ENCODE measurements around the gene CAMK1D. TPM values are rescaled to one million over a fixed set of nuclear protein-coding genes. Genes with fewer than 3 reads are reported as not detected.

CAMK1D gene
- total RNA-seq, 3 donors from 2014 or later (not counting 1 experiment from before 2014, with no cell fraction given), result 44.2 to 56.4 (median 49.7) TPM

DNA sequence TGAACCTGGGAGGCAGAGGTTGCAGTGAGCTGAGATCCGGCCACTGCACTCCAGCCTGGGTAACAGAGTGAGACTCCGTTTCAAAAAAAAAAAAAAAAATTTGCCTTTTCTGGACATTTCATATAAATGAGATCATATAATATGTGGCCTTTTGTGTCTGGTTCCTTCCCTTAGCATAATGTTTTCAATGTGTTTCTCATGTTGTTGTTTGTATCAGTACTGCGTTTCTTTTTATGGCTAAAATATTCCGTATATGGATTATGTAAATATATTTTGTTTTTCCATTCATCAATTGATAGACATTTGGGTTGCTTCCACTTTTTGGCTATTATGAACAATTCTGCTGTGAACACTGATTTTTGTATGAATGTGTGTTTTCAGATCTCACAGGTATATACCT, 394.6 kb downstream of the CAMK1D start:
- H3K27ac Mint-ChIP-seq, result no peak overlapping the region
- H3K9me3 Mint-ChIP-seq, result no peaks in the 10 kb centered on the region
- no peak overlapping the region for H3K4me3 ChIP-seq (ENCODE audit: low read length)
- H3K27ac ChIP-seq (ENCODE audit: low read length), result no peak overlapping the region
- no peaks in the 10 kb centered on the region for H3K9me3 ChIP-seq (ENCODE audit: control insufficient read depth, insufficient read depth, low read length)
- H3K4me3 Mint-ChIP-seq, result no peak overlapping the region
- no peaks in the 10 kb centered on the region for H3K27me3 ChIP-seq (ENCODE audit: control insufficient read depth, insufficient read depth, low read length)
- H3K27me3 Mint-ChIP-seq (ENCODE audit: low read depth in 2 of 2), result no peaks in the 10 kb centered on the region
- no peak for TF ChIP-seq CTCF (IDR thresholded peaks at IDR 0.05)
- DNase-seq (no peak), ATAC-seq (no peak)
- WGBS (ENCODE audit: insufficient coverage), result 92% methylated on average over 2 of the region's 4 CpGs
- no peaks in the 10 kb centered on the region for H3K36me3 ChIP-seq (ENCODE audit: control insufficient read depth, insufficient read depth, low read length)
- no peaks in the 10 kb centered on the region for H3K36me3 Mint-ChIP-seq
- peaks cover 6 to 23% of the 10 kb centered on the region in 2 donors for H3K4me1 Mint-ChIP-seq
- H3K4me1 ChIP-seq (ENCODE audit: control insufficient read depth, insufficient read depth, low read length), result peaks cover 3% of the 10 kb centered on the region
- intact Hi-C loops (cut with micrococcal nuclease), result no loop called here

- Histone ChIP-seq H3K9me3 (ENCODE audit: control insufficient read depth, insufficient read depth, low read length) (no peaks in the 10 kb centered on the region), H3K4me3 (ENCODE audit: low read length) (no peak overlapping the region), H3K27me3 (ENCODE audit: control insufficient read depth, insufficient read depth, low read length) (no peaks in the 10 kb centered on the region), H3K4me1 (ENCODE audit: control insufficient read depth, insufficient read depth, low read length) (no peaks in the 10 kb centered on the region), H3K36me3 (ENCODE audit: control insufficient read depth, insufficient read depth, low read length) (no peaks in the 10 kb centered on the region), H3K27ac (ENCODE audit: low read length) (no peak overlapping the region)
- Mint-ChIP-seq H3K36me3 (no peaks in the 10 kb centered on the region), H3K9me3 (no peaks in the 10 kb centered on the region), H3K4me3 (no peak overlapping the region), H3K4me1 (peaks cover 6 to 22% of the 10 kb centered on the region in 2 donors), H3K27ac (no peak overlapping the region), H3K27me3 (ENCODE audit: low read depth in 2 of 2) (no peaks in the 10 kb centered on the region)
- intact Hi-C loops (cut with micrococcal nuclease), result no loop called here
- no peak for ATAC-seq
- no peak for TF ChIP-seq CTCF (IDR thresholded peaks at IDR 0.05)
- no peak for DNase-seq
- 97% methylated on average over 4 of the region's 4 CpGs for WGBS (ENCODE audit: insufficient coverage)
These were observed 398.8 kb downstream of the CAMK1D start for GRCh38 chr10:12748186-12748585.

DNA sequence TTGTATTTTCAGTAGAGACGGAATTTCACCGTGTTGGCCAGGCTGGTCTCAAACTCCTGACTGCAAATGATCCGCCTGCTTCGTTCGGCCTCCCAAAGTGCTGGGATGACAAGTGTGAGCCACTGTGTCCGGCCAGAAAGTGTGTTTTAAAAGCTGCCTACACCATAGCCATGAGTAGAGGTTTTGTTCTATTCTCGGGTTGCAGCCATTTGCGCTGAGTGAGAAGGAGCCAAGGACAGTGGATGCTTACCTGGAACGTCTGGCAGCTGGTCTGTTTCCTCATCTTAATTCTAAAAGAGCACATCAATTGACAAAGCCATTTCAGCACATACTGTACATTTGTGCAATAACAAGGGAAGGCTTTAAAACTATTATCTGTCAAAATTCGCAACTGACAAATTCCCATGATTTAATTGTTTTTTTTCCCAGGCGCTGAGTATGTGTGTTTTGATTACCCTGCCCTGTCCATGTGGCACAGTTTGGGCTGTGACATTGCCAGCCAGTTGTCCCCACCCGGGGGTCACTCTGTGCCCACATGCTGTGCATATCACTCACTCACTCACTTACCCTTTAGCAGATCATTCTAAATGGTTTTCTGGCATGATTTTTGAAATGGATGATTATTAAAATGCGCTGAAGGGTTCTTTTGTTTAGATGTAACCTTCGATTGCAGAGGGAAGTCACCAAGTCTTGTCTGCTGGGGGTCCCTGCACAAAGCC, 400.6 kb downstream of the CAMK1D start:
- H3K27ac Mint-ChIP-seq, result no peak overlapping the region
- no peaks in the 10 kb centered on the region for H3K4me1 ChIP-seq (ENCODE audit: control insufficient read depth, insufficient read depth, low read length)
- no peak overlapping the region for H3K4me3 Mint-ChIP-seq
- H3K27me3 ChIP-seq (ENCODE audit: control insufficient read depth, insufficient read depth, low read length), result no peaks in the 10 kb centered on the region
- H3K36me3 Mint-ChIP-seq, result no peaks in the 10 kb centered on the region
- no peaks in the 10 kb centered on the region for H3K27me3 Mint-ChIP-seq (ENCODE audit: low read depth in 2 of 2)
- no peaks in the 10 kb centered on the region for H3K9me3 Mint-ChIP-seq
- H3K9me3 ChIP-seq (ENCODE audit: control insufficient read depth, insufficient read depth, low read length), result no peaks in the 10 kb centered on the region
- H3K4me1 Mint-ChIP-seq, result peaks cover 6 to 17% of the 10 kb centered on the region in 2 donors
- no peak overlapping the region for H3K4me3 ChIP-seq (ENCODE audit: low read length)
- DNase-seq, result no peak
- 97% methylated on average over 14 of the region's 14 CpGs for WGBS (ENCODE audit: insufficient coverage)
- H3K36me3 ChIP-seq (ENCODE audit: control insufficient read depth, insufficient read depth, low read length), result no peaks in the 10 kb centered on the region
- H3K27ac ChIP-seq (ENCODE audit: low read length), result no peak overlapping the region
- ATAC-seq, result no peak
- no peak for TF ChIP-seq CTCF (IDR thresholded peaks at IDR 0.05)
- intact Hi-C loops (cut with micrococcal nuclease), result no loop called here
